HG03039 (cell line): Measurements from ENCODE around the gene GID4.

Experiments used
- ATAC-seq: cut with Tn5 transposase; IDR thresholded peaks from one replicate; pipeline ENCODE4 v1.9.1; 2021; ENCODE audit warnings: mild to moderate bottlenecking, moderate library complexity; ENCODE audit not compliant: unreplicated experiment

Gene GID4

GRCh38 chr17:18099516-18099915, 60.3 kb downstream of the GID4 start:
- ATAC-seq = no peak

GRCh38 chr17:18100616-18101015, 61.4 kb downstream of the GID4 start:
- ATAC-seq = no peak

- ATAC-seq = no peak
Measured at GRCh38 chr17:18101828-18102227, 62.6 kb downstream of the GID4 start.

GRCh38 chr17:18102640-18103039, 63.4 kb downstream of the GID4 start:
- ATAC-seq = no peak

- ATAC-seq = no peak
Measured at GRCh38 chr17:18105027-18105426, 65.8 kb downstream of the GID4 start.

GRCh38 chr17:18105595-18105994, 66.4 kb downstream of the GID4 start:
- ATAC-seq = no peak

GRCh38 chr17:18106211-18106610, 67.0 kb downstream of the GID4 start:
- ATAC-seq = no peak

GRCh38 chr17:18107061-18107790, 68.0 kb downstream of the GID4 start:
- no peak for ATAC-seq

- ATAC-seq = no peak
Measured at GRCh38 chr17:18107971-18108370, 68.8 kb downstream of the GID4 start.

GRCh38 chr17:18108401-18109312, 69.4 kb downstream of the GID4 start, which contains the start of gene MYO15A:
TSS of gene MYO15A (plus strand) at chr17:18108756. CDS start at chr17:18118801, 10,045 bp downstream.
- no peak for ATAC-seq

- no peak for ATAC-seq
Measured at GRCh38 chr17:18109935-18110485, 70.8 kb downstream of the GID4 start.

GRCh38 chr17:18110636-18111145, 71.5 kb downstream of the GID4 start:
- no peak for ATAC-seq

- ATAC-seq = no peak
Measured at GRCh38 chr17:18111330-18111971, 72.2 kb downstream of the GID4 start.

GRCh38 chr17:18115517-18115916, 76.3 kb downstream of the GID4 start:
- ATAC-seq = no peak

GRCh38 chr17:18116078-18116477, 76.9 kb downstream of the GID4 start:
- no peak for ATAC-seq

- no peak for ATAC-seq
Measured at GRCh38 chr17:18117533-18117932, 78.3 kb downstream of the GID4 start.
